Stimulated activated CD4-positive, alpha-beta T cell treated with anti-CD3 and anti-CD28 coated beads, Interleukin-2, amount 100 ng/mL, for 48 hours (primary cell): ENCODE data around the gene MTG1.
"Not testable (repeated sequence)": the region's sequence is repeated elsewhere in the genome, so short reads cannot be mapped to it uniquely, and the experiment has no call there.

Source experiments
- DNase-seq, 2 donors: peaks; one replicate each; pipeline ENCODE4 v3.0.0-alpha.2; 2020

The MTG1 gene

DNA sequence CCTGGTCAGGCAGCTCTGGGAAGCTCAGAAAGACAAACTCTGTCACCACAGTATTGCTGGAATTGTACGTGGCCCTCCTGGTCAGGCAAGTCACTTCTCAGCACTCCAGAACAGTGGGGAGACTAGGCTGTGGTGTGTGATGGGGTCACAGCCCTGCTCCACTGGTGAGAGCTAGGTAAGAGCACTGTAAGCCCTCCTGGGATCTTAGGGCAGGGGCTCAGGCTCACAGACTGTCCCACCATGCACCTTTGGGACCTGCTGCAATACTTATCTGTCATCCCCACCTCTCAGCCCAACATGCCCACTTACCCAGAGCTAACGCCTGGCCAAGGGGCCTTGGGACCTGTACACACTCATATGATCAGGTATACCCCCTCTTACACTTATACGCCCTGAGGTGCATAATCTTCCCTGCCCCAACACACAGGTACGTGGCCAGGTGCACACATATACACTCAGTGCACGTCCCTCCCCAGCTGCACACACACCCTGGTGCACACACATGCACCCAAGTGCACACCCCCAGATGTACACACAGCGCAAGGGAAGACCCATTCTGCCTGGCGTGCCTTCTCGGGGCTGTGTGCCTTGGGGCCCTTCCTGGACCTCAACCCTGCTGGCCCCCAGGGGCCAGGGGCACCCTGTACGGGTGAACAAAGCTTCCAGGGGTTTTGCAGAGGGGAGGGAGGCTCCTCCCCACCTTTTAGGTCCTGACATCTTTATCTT is 38.1 kb downstream of the MTG1 start:
- DNase-seq = not testable (repeated sequence)

DNA sequence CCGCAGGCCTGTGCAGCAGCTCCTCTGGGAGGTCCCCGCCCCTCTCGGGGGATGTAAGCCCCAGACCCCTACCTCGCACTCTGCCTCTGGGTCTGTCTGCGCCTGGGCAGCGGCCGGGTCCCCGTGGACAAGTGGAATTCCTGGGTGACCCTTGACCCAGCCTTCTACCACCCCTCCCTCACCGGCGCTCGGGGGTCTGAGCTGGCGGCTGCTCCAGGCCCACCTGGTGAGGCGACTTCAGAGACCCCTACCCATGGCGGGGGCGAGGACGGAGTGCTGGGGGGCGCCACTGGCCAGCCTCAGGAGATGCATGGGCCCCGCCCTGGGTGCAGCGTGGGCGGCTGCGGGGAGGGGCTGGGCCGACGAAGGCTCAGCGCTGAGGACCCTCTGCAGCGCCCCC is 38.8 kb downstream of the MTG1 start:
- DNase-seq = not testable (repeated sequence)

DNA sequence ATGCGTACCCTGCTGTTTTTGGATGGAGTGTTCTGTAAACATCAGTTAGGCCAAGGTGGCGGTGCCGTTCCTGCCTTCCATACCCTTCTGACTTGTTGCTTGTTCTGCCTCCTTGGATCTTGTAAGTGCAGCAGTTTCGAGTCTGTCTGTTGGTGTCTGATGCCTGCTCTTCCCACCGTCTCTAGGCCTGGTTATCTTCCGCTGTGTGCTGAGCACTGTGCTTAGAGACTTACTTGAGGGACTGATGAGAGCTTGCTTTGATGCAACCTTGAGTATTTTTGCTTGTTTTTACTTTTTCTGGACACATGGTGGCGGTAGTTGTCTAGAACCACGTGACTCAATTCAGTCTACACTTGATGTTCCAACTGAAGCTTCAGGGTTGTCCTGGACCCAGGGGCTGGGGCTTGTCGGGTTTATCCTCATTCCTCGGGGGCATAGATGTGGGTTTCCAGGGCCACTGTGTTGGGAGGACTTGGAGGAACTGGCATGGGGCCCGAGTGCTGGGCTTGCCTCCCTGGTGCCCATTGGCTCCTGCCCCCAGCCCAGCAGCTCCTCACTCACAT is 44.8 kb downstream of the MTG1 start:
- DNase-seq = no peak

DNA sequence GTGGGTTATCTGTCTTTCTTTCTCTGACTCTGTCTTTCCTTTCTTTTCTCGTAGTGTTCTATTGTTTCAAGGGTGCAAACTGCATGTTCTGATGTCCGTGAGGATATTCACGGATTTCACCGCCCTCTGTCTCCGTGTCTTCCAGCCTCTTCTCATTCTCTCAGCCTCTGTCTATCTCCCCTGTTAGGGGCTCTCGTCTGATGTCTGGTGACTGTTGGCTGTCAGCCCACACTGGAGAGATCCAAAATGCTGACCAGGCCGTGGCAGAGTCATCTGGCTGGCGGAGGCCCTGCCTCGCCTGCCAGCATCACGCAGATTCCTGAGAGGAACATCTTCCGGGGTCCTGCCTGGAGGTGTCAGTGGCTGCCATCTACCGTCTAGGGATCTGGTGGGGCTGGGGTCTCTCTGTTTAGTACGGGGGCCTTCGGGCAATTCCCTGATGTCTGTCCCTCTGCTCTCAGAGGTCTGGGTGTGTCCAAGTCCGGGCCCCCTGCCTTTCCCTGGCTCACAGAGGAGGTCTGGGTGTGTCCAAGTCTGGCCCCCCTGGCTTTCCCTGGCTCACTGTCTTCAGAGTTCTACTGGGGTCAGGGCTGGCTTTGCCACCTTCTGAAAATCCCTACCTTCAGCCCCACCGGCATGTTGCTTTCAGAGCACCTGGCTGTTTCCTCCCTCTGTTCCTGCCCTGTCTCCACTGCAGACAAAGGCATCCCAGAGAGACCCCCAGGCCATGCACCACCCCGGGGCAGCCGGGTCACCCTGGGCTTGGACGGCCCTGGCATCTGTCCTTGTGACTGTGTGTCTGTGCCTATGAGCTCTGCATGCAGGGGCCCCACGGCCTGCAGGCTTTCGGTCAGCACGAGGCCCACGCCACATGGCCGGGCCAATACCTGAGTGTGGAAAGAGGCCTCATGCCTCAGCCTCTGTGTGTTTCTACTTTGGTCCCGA is 45.8 kb downstream of the MTG1 start:
- no peak for DNase-seq

DNA sequence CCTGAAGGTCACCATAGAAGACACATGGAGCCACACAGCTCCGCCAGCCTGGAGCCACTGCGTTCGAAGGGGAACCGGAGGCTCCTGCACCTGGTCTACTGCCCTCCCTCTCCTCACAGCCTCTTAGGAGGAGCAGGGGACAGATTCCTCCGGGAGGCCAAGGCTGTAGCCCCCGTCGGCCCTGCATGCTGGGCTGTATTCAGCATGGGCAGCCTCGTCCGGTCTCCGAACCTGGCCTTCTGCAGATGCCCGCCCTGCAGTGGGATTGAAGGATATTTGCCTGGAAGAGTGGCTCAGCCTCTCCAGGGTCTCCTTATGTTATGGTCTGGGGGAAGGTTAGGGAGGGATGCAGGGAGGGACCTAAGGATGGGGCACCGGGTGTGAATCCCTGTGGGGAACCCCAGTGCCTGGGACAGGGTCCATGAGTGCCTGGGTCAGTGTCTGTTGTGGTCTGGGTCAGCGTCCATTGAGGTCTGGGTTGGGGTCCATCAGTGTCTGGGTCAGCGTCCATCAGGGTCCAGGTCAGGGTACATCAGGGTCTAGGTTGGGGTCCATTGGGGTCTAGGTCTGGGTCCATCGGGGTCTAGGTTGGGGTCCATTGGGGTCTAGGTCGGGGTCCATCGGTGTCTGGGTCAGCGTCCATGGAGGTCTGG is 46.8 kb downstream of the MTG1 start:
- no peak for DNase-seq

DNA sequence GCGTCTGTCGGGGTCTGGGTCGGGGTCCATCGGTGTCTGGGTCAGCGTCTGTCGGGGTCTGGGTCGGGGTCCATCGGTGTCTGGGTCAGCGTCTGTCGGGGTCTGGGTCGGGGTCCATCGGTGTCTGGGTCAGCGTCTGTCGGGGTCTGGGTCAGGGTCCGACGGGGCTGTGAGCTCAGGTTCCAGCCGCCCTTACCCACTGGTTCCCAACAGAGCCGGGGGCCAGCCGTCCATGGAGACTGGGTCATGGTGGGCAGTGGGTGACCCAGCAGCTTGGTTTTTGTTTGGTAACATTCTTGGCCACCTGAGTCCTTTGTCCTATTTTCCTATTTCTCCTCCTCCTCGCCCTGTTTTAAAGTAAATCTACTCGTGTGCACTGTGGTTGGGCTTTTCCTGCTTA is 47.4 kb downstream of the MTG1 start:
- DNase-seq = not testable (repeated sequence)

DNA sequence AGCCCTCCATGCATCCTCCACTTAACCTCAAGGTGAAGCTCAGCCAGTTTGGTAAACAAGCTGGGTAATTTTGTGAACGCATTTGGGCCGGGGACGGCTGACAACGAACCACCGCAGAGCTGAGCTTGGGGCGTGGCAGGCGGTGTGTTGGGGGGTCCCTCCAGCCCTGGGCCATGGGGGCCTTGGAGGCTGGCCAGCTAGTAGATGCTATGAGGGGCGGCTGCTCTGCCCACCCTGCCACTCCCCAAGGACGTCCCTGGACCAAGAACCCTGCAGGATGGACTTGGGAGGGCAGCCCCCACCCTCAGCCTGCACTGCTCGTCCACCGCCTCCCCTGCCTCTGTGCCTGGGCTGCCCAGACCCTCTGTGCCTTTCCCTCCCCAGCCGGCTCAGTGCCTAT is 47.8 kb downstream of the MTG1 start:
- DNase-seq = no peak

DNA sequence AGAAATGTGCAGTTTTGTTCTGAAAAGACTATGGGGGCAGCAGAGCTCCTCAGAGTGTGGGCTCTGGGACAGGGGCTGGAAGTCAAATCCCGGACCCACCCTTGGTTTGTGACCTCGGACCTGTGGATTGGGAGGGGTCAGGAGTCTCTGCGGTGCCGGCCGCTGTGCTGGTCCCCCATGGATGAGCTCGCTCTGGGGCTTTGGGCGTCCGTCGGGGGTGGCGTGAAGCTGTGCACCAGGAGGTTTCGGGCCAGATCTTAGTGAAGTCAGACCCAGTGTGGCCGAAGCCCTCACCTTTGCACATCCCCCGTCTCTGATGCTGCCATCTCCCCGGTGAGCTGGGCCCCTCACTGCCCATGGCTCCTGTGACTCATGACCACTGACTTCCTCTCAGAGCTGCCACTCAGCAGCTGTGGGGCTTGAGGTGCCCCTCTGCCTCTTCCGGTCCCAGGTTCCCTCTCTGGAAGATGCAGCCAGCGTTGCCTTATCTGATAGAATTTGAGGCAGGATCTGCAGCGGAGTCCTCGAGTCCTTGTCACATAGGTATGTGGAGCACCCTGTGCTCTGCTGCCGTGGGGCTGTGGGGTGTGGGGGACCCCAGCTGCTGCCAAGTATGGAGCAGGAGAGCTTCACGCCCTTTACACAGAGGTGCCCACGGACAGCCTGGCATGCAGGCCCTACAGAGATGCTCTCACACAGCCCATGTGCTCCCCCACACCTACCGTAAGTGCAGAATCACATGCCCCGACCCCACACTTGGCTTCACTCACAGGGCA is 48.4 kb downstream of the MTG1 start:
- DNase-seq = no peak

DNA sequence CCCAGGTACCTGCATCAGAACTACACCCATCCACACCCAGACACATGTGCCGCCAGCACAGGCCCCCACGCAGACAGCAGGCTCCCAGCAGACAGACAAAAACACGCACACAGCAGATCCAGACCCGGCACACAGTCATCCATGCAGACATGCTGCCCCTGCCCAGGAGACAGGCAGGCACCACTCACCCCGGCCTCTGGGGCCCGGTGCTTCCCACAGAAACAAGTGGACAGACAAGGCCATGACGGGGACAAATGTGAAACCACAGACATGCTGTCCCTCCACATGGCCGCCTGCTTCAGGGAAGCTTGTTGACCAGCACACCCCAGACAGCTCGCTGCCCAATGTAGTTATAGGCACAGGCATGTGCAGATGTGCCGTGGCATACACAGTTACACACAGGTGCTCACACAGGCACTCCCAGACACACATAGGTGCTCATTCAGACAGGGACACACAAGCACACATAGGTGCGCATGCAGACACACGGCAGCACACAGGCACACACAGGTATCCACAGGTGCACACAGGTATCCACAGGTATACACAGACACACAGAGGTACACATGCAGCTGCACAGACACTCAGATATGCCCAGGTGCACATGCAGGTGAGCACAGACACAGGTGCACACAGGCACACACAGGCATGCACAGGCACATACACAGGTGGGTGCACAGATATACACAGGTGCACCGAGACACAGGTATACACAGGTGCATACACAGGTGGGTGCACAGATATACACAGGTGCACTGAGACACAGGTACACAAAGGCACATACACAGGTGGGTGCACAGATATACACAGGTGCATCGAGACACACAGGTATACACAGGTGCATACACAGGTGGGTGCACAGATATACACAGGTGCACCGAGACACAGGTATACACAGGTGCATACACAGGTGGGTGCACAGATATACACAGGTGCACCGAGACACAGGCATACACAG is 49.3 kb downstream of the MTG1 start:
- DNase-seq = no peak

DNA sequence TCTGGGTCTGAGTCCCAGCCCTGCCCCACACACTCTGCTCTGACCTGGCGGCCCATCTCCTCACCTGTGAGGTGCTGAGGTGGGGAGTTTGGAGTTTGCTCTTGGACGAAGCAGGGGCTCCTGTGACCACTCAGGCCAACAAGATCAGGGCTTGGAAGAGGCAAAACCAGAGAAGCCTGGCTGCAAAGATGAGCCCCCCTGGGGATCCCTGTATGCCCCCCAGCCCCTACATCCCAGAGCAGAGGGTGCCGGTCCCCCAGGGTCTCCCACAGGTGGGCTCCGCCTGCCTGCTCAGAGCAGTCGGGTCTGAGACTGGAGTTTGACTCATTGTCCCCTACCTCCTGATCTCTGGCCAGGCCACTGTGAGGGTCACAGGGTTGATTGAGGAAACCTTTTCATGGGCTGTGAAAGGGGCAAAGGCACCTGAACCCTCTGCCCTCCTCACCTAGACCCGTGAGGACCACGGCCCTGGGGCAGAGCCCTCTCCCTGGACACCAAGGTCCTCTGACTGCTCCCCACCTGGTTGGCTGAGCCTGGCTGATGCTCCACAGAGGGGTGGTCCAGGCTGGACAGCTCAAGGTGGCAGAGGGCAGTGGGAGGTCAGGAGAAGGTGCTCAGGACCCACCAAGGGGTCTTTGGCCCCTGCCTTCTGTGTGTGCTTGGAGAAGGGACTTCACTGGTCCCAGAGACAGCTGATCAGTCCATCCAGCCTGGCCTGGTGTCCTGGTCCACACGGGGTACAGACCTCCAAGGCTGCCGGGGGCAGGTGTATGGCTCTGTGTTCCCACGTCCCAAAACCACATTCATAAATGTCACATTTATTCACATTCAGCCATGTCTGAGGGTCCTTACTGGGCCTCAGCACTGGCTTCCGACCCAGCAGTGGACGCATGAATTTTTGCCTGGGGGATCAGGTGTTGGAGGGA is 50.6 kb downstream of the MTG1 start:
- no peak for DNase-seq

DNA sequence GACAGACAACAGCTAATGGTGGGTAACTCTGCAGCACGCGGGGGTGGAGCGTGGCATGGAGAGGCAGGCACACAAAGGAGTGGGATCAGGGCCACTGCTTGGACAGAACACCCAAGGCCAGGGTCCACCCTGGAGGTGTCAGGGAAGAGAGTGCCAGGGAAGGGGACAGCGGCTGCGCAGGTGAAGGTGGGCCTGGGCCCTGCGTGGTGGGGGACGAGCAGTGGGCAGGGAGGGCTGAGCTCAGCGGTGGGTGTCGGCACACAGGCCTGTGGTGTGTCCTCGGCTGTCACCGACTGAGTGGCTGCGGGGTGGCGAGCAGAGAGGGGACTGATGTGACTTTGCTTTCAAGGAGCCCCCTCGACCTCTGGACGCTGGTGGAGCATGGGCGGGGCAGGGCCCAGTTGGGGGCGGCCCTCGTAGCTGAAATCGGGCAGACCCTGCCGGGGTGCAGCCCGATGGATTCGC is 51.3 kb downstream of the MTG1 start:
- no peak for DNase-seq

DNA sequence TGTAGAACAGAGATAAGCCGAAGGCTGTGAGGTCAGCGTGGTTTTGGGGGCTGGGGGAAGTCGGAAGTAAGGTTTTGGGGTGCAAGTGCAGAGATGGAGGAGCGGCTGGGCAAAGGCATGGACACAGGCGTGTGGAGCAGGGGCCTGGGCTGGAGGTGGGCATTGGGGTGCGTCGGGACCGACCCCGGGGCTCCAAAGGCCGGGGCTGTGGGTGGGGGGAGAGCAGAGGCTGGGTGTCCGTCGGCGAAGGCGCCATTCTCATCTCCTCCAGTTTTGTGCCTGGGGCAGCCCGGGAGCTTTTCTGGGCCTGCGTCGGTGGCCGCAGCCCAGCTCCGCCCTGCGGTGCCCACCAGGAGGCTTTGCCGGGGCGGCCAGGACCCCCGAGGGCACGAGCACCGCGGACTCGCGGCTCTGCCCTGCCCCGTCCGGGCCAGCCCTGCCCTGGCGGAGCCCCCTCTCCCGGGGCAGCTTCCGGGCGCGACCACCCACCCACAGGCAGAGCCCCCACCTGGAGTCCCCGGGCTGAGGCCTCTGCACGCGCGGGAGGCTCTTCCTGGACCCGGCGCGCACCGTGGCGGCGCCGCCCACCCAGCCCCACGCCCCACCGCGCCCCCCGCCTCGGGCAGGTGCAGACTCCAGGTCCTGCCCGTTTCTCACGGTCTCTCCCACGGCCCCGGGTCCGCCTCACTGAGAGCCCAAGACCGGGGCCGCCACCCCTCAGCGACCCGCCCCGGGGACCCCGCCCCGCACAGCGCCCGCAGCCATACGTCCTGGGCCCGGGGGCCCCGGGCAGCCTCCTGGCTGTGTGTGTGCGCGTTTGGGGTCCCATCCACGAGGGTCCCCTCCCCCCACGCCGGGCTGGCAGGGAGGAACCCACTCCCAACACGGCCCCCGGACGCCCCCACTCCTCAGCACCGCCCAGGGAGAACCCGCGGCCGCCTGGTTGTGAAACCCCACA is 52.1 kb downstream of the MTG1 start:
- no peak for DNase-seq

DNA sequence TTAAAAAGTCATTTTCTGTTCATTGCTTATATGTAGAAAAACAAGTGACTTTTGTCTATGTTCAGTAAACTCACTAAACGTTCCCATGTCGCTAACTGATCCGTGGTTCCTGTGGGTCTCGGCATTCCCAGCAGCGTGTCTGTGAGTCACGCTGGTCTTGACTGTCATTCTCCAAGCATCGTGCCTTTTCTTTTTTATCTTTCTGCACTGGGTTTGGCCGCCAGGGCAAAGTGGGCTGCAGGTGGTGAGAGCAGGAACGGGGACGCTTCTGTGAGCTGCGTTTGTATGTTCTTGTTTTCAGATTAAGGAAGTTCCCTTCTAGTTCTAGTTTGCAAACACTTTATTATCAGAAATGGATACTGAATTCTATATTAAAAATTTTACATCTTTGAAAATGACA is 53.0 kb downstream of the MTG1 start:
- DNase-seq = no peak

DNA sequence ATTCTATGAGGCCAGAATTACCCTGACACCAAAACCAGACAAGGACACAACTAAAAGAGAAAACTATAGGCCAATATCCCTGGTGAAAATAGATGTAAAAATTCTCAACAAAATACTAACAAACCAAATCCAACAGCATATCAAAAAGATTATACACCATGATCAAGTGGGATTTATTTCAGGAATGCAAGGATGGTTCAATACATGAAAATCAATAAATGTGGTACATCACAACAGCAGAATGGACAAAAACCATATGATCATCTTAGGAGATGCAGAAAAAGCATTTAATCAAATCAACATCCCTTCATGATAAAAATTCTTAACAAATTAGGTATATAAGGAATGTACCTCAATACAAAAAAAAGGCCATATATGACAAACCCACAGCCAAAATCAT is 54.2 kb downstream of the MTG1 start:
- no peak for DNase-seq

DNA sequence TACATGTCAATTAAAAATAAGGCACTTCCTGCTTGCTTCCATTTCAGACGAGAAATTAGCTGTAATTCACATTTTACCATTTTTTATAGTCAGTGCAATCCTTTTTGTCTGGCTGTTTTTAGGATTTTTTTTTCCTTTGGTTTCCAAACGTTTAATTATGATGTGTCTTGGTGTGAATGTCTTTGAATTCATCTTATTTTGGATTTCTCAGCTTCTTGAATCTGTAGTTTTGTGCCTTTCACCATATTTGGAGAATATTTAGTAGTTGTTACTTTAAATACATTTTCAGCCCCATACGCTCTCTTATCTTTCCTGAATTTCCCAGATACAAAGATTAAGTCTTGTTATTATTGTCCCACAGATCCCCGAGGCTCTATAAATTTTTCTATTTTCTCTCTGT is 57.4 kb downstream of the MTG1 start:
- no peak for DNase-seq

DNA sequence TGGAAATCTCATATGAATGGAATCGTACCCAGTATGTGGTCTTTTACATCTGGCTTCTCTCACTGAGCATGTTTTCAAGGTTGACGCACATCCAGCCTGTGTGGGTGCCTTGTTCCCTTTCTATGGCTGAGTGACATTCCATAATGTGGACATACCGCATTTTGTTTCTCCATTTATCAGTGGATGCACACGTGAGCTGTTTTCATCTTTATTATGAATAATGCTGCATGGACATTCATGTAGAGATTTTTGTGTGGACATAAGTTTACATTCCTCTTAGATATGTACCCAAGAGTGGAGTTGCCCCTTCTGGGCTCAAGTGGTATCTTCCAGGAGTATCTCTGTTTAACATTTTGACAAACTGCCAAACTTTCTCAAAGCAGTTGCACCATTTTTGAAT is 58.5 kb downstream of the MTG1 start:
- DNase-seq = no peak

DNA sequence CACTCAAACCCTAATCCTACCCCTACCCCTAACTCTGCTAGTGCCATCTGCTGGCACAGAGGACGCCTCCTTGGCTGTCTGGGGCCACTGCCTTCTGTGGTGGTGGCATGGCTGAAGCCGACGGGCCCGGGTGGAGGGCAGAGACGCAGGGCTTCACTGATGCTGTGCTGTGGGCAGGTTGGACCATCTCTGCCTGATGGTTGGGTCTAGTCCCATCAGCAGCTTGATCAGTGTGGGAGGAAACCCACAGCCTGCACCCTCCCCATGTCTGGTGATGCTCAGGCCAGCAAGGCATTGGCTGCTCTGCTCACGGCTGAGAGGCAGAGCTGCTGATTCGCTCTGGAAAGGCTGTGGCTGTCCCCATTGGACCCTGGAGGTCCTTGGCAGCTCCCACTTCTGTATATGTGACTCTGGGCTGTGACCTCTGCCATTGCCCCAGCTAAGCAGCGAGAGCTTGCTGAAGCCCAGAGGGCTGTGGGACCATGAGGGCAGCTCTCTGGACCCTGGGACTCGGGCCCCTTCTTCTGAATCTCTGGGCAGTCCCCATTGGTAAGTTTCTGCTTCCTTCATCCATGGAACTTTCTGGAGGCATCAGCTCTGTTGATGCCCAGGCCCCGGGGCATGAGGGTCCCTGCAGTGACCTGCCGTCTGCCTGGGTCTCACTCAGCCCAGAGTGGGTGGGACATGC is 59.7 kb downstream of the MTG1 start, which contains the start of gene SCART1:
SCART1 (plus strand) TSS at position 430 of the 688 bp plus-strand sequence; CDS start at position 483, 53 bp downstream.
- DNase-seq = no peak
